PC-3 (cell line): ENCODE measurements around the gene PPM1L.

ENCODE experiments used
- CTCF ChIP-seq: fragments of 300-600 bp; sonication (generic); conservative IDR thresholded peaks from 2 replicates; pipeline ENCODE4 v1.5.1; 2017; ENCODE audit warnings: antibody characterized with exemption, low read depth, mild to moderate bottlenecking, low read length
- EZH2 ChIP-seq: fragments of 300-600 bp; sonication (generic); IDR thresholded peaks from one replicate; pipeline ENCODE4 v1.6.1; 2017; ENCODE audit warnings: antibody characterized with exemption, mild to moderate bottlenecking, low read length; ENCODE audit not compliant: unreplicated experiment
- EZH2phosphoT487 ChIP-seq: fragments of 300-600 bp; sonication (generic); IDR thresholded peaks from 2 replicates; pipeline ENCODE4 v1.6.1; 2018; ENCODE audit warnings: mild to moderate bottlenecking, antibody characterized with exemption, low read length, borderline replicate concordance

DNA sequence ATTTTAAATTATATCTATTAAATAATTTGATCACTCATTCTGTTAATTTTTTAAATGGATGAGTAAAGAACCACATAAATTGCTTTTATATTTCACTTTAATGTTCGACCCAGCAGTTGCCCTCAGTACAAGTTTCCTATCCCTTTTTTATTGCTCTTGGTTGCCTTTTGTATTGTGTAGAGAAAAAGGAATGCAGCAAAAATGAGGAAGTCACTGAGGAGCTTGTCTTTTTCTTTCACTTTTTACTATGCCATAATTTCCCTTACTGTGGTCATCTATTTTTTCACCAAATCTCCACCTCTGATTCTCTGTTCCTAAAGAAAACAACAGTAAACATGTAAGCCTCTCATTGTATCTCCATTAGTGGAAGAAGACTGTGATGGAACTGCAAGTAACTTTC lies 226.5 kb downstream of the PPM1L start:
- TF ChIP-seq CTCF: no peak
- no peak for TF ChIP-seq EZH2
- TF ChIP-seq EZH2phosphoT487: no peak
